GM19463 (cell line): ENCODE data around the gene CRYBA4.
A peak's percentile ranks its signal among the peaks of the same experiment; 100 is the strongest.
"Not testable (repeated sequence)": the region's sequence is repeated elsewhere in the genome, so short reads cannot be mapped to it uniquely, and the experiment has no call there.

Experiments
- ATAC-seq: cut with Tn5 transposase; IDR thresholded peaks from one replicate; pipeline ENCODE4 v1.9.1; 2021; ENCODE audit warnings: mild to moderate bottlenecking, moderate library complexity; ENCODE audit not compliant: unreplicated experiment

CRYBA4 gene

DNA sequence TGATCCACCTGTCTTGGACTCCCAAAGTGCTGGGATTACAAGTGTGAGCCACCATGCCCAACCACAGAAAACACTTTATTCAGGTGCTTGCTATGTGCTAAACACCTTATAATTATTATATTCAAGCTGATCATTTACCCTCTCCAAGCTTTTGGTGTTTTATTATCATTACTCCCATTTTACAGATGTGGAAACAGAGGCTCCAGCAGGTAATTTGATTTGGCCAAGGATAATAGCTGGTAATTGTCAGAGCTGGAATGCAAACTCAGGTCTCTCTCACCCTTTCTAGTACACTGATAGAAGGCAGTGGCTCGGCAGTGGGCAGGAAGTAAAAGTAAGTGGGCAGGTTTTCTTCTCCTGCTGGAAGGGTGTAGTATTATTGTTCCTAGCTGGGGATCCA, 28.0 kb upstream of the CRYBA4 start:
- no peak for ATAC-seq

DNA sequence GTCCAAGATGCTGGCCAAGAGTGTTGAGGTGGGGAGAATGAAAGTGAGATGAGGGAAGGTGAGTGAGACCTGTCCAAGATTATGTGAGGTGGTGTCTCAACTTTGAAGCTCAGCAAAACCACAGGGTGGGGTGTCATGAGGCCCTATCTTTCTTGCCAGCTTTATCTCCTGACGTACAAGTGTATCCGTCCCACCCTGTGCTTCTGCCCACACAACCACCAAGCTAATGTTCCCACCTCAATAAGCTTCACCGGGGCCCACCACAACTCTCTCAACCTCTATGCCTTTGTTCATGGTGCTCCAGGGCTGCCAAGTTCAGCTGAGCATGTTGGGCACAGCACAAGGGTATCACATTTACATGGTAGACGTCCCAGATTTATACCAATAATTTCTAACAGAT, 24.7 kb upstream of the CRYBA4 start:
- ATAC-seq, result no peak

DNA sequence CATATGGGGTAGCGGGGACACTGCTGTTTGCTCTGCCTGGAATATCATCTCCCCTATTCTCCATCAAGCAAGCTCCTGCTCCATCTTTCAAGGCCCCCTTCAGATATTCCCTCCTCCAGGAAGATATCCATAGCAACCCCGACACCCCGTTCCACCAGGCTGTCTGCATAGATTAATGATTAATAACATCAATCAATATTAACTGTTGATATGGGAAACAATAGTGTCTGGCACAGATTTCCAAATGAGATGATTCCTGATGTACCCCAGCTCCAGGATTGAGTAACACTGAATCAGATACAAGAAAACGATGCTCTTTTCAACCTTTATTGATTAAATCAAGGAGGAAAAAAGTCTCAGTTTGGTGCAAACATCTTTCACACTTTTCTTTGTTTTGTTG, 24.3 kb upstream of the CRYBA4 start:
- no peak for ATAC-seq

DNA sequence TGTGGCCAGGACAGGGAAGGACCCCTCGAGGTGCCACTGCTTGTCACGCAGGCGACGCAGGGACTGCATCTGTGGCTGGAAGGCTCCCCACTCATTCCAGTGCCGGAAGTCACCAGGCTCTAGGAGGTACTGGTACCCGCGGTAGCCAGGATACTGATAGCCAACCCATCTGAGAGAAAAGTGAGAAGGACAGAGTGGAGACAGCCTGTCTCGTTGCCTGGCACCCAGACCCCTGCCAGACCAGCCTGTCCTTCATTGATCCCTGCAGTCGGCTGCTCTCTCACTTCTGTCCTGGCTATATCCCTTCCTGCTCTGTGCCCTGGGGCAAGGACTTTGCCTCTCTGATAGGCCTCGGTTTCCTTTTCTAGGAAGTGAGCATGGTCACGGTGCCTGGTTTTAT, 22.3 kb upstream of the CRYBA4 start:
- no peak for ATAC-seq

DNA sequence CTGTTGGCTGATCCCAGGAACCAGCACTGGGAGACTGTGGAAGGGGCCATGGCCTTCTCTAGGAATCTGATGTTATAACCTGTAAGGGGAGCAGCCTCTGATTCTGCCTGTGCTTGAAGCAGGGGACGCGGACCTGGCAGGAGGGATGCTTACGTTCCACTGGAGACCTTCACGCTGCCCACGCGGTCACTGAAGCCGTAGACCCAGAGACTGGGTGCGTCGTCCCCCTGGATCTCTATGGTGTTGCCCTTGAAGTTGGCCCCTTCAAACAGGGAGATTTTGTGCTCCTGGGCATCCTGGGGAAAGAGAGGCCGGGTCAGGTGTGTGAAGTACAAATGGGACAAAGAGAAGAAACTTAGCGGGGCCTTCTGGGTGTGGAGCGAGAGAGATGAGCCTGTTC, 20.0 kb upstream of the CRYBA4 start:
- ATAC-seq, result no peak

DNA sequence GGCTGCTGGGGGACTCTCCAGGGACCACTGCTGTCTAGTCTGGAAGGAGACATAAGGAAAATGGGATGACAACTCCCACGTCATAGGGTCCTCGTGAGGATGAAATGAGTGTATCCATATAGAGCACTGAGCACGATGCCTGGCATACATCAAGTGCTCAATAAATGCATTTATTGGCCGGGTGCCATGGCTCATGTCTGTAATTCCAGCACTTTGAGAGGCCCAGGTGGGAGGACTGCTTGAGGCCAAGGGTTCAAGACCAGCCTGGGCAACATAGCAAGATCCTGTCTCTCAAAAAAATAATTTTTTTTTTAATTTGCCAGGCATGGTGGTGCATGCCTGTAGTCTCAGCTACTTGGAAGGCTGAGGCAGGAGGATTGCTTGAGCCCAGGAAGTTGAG, 19.6 kb upstream of the CRYBA4 start:
- no peak for ATAC-seq

DNA sequence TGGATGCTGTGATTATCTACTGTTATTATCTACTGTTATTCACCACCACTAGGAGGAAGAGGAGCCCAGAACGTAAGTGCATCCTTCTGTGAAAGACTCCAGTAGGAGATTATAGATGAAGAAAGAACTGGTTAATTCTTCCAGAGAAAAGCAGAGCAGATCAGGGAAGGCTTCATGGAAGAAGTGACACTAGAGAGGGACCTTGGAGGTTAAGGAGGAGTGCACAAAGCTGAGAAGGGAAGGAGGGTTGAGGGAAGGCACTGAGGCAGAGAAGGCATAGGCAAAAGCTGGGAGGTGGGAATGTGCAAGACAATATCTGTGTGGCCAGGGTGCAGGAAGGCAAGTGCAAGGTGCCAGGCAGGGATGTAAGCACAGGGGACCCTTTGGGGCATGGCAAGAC, 17.4 kb upstream of the CRYBA4 start:
- no peak for ATAC-seq

DNA sequence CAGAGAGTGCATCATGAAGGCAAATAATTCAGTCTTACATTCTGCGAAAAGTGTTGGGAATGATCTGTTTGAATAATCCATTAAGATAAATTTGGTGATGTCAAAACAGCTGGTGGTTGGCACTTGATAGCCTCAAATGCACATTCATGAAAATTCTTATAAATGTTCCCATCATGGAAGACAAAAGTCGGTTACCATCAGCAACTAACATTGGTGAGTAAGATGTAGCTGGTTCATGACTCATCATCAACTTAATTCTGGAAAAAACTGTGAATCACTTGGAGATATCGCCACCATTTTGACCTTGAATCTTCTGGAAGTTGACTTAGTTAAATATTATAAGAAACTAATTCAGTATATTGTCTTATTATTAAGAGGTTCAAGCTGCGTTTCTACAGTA, 15.2 kb upstream of the CRYBA4 start:
- no peak for ATAC-seq

DNA sequence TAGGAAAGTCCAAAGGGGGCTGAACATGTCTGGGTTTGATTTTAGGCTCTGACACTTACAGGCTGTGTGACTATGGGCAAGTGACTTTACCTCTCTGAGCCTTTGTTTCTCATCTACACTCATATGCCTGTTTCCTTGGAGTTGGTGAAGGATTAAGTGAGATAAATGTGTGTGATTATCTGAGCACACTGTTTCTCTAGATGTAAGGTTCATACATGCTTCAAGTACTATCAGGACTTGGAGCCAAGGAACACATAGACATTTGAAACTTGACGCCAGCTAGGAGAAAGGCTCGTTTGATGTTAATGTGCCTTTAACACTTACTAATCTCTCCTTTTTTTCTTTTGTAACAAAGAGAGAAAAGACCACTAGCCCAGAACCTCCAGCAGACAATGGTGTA, 13.6 kb upstream of the CRYBA4 start:
- no peak for ATAC-seq

DNA sequence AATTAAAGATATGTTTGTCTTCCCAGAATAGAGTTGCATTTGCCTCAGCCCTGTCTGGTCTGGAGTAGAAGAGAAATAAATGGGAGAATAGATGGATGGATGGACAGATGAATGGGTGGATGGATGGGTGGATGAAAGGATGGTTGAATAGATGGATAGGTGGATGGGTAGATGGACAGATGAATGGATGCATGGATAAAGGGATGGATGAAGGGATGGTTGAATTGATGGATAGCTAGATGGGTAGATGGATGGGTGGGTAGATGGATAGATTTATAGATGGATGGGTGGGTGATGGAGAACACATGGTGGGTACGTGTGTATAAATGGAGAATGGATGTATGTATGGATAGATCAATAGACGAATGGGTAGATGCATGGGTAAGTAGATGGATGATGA, 12.5 kb upstream of the CRYBA4 start:
- no peak for ATAC-seq

DNA sequence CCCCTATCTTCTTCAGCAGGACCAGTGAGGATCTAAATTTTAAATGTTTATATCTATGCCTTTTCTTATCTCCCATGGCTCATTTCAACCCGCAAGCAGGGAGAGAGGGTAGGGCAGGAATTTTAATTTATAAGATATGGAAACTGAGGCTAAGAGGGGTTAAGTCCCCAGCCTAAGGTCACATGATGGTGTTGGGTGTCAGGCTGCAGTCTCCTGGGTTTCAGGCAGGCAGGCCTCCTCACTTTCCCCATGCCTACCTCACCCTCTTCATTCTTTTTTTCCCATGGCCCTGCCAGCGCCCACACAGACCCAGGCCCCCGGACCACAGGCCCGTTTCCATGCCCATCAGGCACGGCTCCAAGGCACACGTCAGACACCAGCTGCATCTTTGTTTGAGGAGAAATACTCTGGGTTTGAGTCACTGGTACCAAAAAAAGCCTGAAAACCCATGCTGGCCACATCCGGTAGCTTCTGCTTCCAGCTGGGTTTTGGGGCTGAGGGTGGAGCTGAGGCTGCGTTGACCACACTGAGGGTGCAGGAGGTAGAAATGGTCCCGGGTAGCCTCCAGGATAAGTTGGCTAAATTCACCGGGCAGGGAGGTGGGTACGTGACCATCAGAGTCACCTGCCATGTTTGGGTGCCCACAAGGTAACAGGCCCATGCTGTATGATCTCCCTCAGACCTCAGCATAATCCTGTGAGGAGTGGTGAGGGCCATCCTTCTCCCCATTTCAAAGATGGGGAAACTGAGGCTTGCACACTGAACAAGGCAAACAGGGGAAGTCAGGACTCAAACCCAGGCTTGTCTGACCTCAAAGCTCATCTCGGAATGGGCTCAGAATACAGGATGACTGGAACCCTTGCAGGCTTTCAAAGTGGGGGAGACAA, 11.4 kb upstream of the CRYBA4 start:
- peak; percentile 73 for ATAC-seq

DNA sequence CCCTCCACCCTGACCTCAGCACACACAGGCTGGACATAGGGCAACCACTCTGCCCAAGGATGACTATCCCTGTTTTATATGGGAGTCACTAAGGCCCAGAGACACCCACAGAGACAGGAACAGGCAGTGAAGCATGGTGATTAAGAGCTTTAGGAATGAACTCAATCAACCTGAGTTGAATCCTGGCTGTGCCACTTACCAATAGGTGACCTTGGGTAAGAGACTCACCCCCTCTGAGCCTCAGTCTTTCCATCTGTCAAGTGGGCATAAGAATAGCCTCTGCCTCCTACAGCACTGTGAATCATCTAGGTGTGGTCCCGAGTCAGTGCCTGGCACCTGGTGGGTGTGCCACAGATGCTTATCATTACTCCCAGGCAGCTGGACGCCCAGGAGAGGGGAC, 10.8 kb upstream of the CRYBA4 start:
- no peak for ATAC-seq

DNA sequence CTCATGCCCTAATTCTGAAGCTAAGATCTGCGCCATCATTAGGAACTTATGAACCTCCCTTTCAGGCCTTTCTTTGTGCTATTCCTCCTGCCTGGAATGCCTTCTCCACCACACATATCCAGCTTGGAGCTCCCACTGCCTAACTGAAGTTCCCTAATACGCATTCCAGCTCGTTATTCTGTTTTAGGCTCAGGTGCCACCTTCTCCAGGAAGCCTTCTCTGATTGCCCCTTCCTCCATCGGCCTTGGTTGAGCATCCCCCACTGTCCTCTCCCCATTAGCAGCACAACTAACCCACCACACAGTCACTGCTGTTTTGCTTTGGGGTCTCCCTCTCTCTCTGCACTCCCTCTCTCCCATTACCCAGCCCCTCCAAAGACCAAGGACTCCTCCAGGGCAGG, 9.1 kb upstream of the CRYBA4 start:
- no peak for ATAC-seq

DNA sequence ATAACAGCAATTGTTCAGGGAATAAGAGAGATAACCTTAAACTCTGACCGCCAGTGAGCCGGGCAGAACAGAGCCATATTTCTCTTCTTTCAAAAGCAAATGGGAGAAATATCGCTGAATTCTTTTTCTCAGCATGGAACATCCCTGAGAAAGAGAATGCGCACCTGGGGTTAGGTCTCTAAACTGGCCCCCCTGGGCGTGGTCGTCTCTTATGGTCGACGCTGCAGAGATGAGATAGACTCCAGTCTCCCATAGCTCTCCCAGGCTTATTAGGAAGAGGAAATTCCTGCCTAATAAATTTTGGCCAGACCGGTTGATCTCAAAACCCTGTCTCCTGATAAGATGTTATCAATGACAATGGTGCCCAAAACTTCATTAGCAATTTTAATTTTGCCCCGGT, 8.0 kb upstream of the CRYBA4 start:
- ATAC-seq, result not testable (repeated sequence)

DNA sequence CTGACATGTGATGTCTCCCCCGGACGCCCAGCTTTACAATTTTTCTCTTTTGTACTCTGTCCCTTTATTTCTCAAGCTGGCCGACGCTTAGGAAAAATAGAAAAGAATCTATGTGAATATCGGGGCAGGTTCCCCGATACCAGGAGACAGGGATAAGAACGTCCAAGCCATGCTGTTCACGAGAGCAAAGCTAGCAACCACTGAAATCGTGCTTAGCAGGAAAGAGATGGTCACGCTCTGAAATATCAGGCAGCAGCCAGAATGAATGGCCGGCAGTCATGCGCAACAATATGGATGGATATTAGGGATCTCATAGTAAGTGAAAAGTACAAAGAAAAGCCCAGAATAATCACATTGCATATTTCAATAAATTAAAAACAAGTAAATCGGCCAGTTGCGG, 7.4 kb upstream of the CRYBA4 start:
- no peak for ATAC-seq

DNA sequence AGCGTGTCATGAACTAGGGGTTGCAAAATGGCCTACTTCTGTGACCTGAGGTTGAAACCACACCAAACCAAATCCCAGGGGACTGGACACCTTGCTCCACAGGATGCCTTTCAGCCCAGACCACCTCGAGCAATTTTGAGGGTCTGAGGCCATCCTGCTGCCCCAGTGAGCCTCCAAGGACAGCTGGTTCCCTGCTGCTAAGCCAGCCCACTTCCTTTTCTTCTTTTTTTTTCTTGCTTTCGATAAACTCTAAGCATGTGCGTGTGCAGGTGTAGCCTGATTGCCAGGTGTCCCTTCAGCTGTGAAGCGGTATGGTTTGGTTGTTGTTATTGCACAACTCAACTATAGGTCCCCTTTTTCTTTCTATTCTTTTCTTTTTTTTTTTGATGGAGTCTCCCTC, 6.6 kb upstream of the CRYBA4 start:
- peak; percentile 56 for ATAC-seq

DNA sequence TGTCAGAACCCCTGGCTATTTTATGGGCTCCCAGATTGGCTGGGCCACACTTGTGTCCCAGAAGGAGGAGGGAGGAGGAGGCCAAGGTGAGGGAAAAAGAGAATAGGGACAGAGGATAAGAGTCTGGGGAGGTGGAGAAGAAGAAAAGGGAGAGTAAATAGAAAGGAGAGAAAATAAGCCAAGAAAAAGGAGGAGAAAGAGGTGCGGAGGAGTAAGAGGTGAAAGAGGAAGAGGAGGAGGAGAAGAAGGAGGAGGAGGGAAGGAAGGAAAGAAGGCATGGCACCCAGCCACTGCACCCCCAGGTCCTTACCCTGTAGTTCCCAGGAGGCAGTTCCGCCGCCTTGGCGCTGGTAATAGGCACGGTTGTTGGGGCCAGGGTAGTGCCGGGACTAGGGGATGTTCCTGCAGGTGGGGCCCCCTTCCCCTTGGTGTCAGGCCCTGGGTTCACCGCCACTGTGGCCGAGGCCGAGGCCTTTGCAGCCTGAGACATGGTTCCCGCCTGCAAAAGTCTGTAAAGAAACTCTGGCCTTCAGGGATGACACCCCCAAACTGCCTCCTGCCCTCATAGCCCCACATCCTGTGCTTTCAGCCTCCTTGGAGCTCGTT, 5.8 kb upstream of the CRYBA4 start:
- ATAC-seq, result no peak

DNA sequence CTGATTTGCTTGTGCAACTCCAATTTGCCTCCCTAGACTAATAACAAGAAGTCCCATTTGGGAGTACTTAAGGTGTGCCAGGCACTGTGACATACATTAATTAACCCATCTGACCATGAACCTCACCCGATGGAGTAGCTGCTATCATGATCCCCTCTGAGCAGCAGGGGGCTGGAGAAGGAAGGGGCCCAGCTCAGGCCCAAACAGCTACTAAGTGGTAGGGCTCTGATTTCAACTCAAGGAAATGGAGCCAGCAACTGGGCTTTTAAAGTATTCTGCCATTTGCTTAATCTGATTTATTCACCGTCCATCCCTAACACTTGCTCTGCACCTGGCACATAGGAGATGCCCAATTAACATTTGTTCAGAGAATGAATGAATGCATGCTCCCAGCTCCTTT, 5.1 kb upstream of the CRYBA4 start:
- ATAC-seq, result no peak

DNA sequence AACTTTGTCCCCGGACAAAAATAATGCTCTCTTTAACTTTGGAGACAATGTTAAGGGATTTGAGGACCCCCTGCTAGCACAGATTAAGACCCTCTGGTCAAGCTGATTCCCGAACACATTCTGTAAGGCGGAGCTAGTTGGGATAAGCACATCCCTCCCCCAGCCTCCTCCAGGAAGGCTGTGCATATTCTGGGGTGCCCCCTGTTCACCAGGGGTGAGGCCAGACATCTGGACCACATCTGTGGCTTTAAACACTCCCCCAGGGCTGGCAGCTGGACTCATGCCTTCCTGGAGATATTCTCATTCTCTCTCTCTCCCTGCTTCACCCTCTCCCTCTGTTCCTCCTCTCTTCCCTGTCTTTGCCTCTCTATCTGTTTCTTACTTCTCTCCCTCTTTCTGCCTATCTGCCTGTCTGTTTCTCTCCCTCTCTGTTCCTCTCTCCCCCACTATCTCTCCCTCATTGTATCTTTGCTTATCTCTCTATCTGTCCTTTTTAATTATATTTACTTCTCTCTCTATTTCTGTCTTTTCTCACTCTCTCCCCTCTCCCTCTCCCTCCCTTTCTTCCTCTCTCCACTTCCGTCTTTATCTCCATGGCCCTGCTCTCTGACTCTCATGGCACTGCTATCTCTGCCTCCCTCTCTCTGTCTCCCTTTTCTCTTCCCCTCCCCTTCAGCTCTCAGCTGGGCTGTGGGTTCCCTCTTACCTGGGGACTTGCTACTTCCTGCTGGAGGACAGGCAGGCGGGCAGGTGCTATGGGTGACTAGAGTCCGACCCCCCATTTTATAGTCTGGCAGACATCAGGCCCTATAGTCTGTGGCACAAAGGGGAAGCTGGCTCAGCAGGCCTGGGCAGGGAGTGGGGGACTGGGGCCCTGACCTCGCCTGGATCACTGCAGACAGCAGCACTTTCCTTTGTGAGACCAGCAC, 4.2 kb upstream of the CRYBA4 start, which contains the start of gene CRYBB1:
CRYBB1 (minus strand) TSS at position 757 of the 929 bp plus-strand sequence. CDS start 1,708 bp downstream, outside the sequence.
- no peak for ATAC-seq

DNA sequence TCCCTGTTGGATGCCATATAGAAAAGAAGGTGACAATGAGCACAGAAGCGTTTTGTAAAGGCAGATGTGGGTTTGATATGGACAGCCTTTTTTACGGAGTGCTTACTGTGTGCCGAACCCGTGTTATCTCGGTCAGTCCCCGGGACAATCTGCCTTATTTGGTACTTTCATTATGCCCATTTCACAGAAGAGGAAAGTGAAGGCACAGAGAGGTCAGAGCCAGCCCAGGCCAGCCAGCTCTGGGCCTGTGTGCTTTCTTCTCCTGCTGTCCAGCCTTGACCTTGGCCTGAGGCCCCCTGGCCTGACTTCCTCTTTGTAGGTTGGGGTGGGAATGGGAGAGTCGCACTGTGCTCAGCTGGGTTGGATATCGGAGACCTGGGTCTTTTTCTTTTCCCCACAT, 3.3 kb upstream of the CRYBA4 start:
- no peak for ATAC-seq

DNA sequence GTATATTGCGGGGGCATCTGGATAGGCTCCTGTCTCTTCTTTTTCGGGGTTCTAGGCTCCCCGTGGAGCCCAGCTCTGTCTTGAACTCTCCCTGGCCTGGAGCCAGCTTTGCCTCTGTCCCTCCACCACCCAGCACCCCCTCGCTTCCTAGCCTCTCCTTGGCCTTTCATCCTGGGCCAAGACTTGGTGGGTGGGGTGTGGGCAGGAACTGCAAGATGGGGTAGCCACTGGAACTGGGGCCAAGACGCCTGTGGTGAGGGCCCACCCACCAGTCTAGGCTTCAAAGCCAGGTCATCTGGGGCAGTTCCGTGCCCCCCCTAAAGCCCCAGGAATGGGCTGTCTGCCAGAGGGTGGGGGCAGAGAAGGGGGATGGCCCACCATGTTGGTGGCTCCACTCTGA, 2.3 kb upstream of the CRYBA4 start:
- ATAC-seq, result no peak
